Upper lobe of left lung (tissue), 6 donors: ENCODE data around the gene LAMA5. TPM values are rescaled to one million over a fixed set of nuclear protein-coding genes. Genes with fewer than 3 reads are reported as not detected.

ENCODE experiments used
- ATAC-seq, 2 donors: fragments of 200-7000 bp; cut with Tn5 transposase; one replicate each; pipeline ENCODE4 v1.9.1; 2022; ENCODE audit warnings: mild to moderate bottlenecking in 2 of 2, moderate library complexity in 2 of 2; ENCODE audit not compliant: low FRiP score in 2 of 2
- DNase-seq, 2 donors: peaks; one replicate each; pipeline ENCODE4 v3.0.0-alpha.2; 2019 to 2020
- H3K27ac ChIP-seq, 4 donors: fragments of 200-600 bp; sonication (generic); one replicate each; pipeline ENCODE4 v1.5.1; 2016 to 2019
- H3K27me3 ChIP-seq, 4 donors: fragments of 200-600 bp; sonication (generic); one replicate each; pipeline ENCODE4 v1.5.1; 2017 to 2019
- H3K36me3 ChIP-seq, 4 donors: fragments of 200-600 bp; sonication (generic); one replicate each; pipeline ENCODE4 v1.5.1; 2016 to 2019
- H3K4me1 ChIP-seq, 4 donors: fragments of 200-600 bp; sonication (generic); one replicate each; pipeline ENCODE4 v1.5.1; 2018 to 2019
- H3K4me3 ChIP-seq, 4 donors: fragments of 200-600 bp; sonication (generic); one replicate each; pipeline ENCODE4 v1.5.1; 2017 to 2019; ENCODE audit warnings: mild to moderate bottlenecking in 2 of 4, moderate library complexity in 1 of 4
- H3K9me3 ChIP-seq, 4 donors: fragments of 200-600 bp; sonication (generic); one replicate each; pipeline ENCODE4 v1.5.1; 2018 to 2019
- CTCF ChIP-seq, 6 experiments: fragments of 450-650 bp in 4 of 6; fragments of 200-600 bp in 2 of 6; sonication (generic) in 2 of 6; IDR thresholded peaks; one replicate each; pipeline ENCODE4 v1.5.1; 2016 to 2019; ENCODE audit warnings: antibody characterized with exemption in 6 of 6
- EP300 ChIP-seq, 4 donors: sonication (generic); formaldehyde crosslinking; IDR thresholded peaks; one replicate each; pipeline ENCODE4 v1.5.1; 2017; ENCODE audit warnings: antibody characterized with exemption in 4 of 4, control low read depth in 2 of 4
- POLR2A ChIP-seq, 4 donors: fragments of 450-650 bp; IDR thresholded peaks; one replicate each; pipeline ENCODE4 v1.5.1; 2016 to 2017; ENCODE audit warnings: antibody characterized with exemption in 4 of 4, mild to moderate bottlenecking in 2 of 4
- POLR2AphosphoS5 ChIP-seq, 2 donors: sonication (generic); formaldehyde crosslinking; IDR thresholded peaks; one replicate each; pipeline ENCODE4 v1.5.1; 2017; ENCODE audit warnings: antibody characterized with exemption in 2 of 2
- WGBS, 2 donors: methylation state at CpG; one replicate each; pipeline ENCODE4 v1.1.5; 2017 to 2018; 5-methylcytosine and 5-hydroxymethylcytosine counted together
- total RNA-seq, 6 donors: library from RNA; depleted of rRNA in 4 of 6; stranded (reverse); fragments of >200 nt in 4 of 6; gene quantifications; one replicate each; pipeline versions ENCODE4 v1.1.0 to v1.2.1, GENCODE V29; 2016 to 2021
- donor health status: DM: no; HTN: no; CAD: no; lungs with moderate emphysema.
- donor health status: DM: no; HTN: yes; CAD: no; lungs with severe emphysema.

Gene LAMA5
- total RNA-seq, 6 donors from 2014 or later = 176 to 1,019 (median 307) TPM

GRCh38 chr20:62345681-62346370, 21.3 kb downstream of the LAMA5 start:
- peak overlapping the region in 1 of 4 donors; percentile 2 for H3K27ac ChIP-seq
- no peak for TF ChIP-seq EP300 (IDR thresholded peaks at IDR 0.05)
- H3K36me3 ChIP-seq = peaks cover 3 to 86% (median 34%) of the 10 kb centered on the region in 4 donors

GRCh38 chr20:62344782-62345181, 22.3 kb downstream of the LAMA5 start:
- H3K27me3 ChIP-seq = no peaks in the 10 kb centered on the region
- H3K36me3 ChIP-seq = peaks cover 2 to 86% (median 31%) of the 10 kb centered on the region in 4 donors
- H3K27ac ChIP-seq = no peak overlapping the region
- H3K9me3 ChIP-seq = no peaks in the 10 kb centered on the region
- no peak overlapping the region for H3K4me3 ChIP-seq
- TF ChIP-seq POLR2AphosphoS5 (IDR thresholded peaks at IDR 0.05) (no peak), EP300 (IDR thresholded peaks at IDR 0.05) (no peak), CTCF (IDR thresholded peaks at IDR 0.05) (no peak), POLR2A (IDR thresholded peaks at IDR 0.05) (no peak)
- DNase-seq (no peak), ATAC-seq (no peak)
- WGBS, 2 donors = 84 to 87% methylated on average over 10 of the region's 10 CpGs
- H3K4me1 ChIP-seq = no peaks in the 10 kb centered on the region

More at GRCh38 chr20:62345681-62346370, 21.3 kb downstream of the LAMA5 start:
- H3K4me3 ChIP-seq = no peak overlapping the region
- ATAC-seq (no peak), DNase-seq (peak in 1 of 2 donors; percentile 75)
- H3K27me3 ChIP-seq = no peaks in the 10 kb centered on the region
- peaks cover 0 to 7% (median under 1%) of the 10 kb centered on the region in 4 donors for H3K4me1 ChIP-seq
- 60 to 96% methylated on average over 3 to 22 of the region's 25 CpGs for WGBS, 2 donors
- H3K9me3 ChIP-seq = no peaks in the 10 kb centered on the region

GRCh38 chr20:62344092-62344491, 23.0 kb downstream of the LAMA5 start:
- TF ChIP-seq EP300 (IDR thresholded peaks at IDR 0.05) (no peak), POLR2AphosphoS5 (IDR thresholded peaks at IDR 0.05) (no peak), CTCF (IDR thresholded peaks at IDR 0.05) (no peak), POLR2A (IDR thresholded peaks at IDR 0.05) (no peak)
- WGBS, 2 donors = 93 to 96% methylated on average over 5 of the region's 5 CpGs
- no peaks in the 10 kb centered on the region for H3K27me3 ChIP-seq
- H3K4me1 ChIP-seq = no peaks in the 10 kb centered on the region
- H3K9me3 ChIP-seq = no peaks in the 10 kb centered on the region
- no peak for DNase-seq
- peaks cover 2 to 90% (median 33%) of the 10 kb centered on the region in 4 donors for H3K36me3 ChIP-seq
- no peak overlapping the region for H3K27ac ChIP-seq
- no peak overlapping the region for H3K4me3 ChIP-seq
- ATAC-seq = no peak

GRCh38 chr20:62342910-62343309, 24.2 kb downstream of the LAMA5 start:
- WGBS, 2 donors = 77 to 79% methylated on average over 10 of the region's 10 CpGs
- peaks cover 2 to 97% (median 40%) of the 10 kb centered on the region in 4 donors for H3K36me3 ChIP-seq
- DNase-seq = no peak

GRCh38 chr20:62339647-62340062, 27.5 kb downstream of the LAMA5 start:
- Histone ChIP-seq H3K36me3 (peaks cover 10 to 97% (median 48%) of the 10 kb centered on the region in 4 donors), H3K4me1 (no peaks in the 10 kb centered on the region)
- 61 to 71% methylated on average over 13 to 14 of the region's 14 CpGs for WGBS, 2 donors

More at GRCh38 chr20:62342910-62343309, 24.2 kb downstream of the LAMA5 start:
- Histone ChIP-seq H3K4me1 (no peaks in the 10 kb centered on the region), H3K27me3 (no peaks in the 10 kb centered on the region), H3K27ac (no peak overlapping the region), H3K9me3 (no peaks in the 10 kb centered on the region), H3K4me3 (no peak overlapping the region)
- ATAC-seq = no peak
- no peak for TF ChIP-seq POLR2A (IDR thresholded peaks at IDR 0.05)
- TF ChIP-seq CTCF (IDR thresholded peaks at IDR 0.05) = no peak
- no peak for TF ChIP-seq POLR2AphosphoS5 (IDR thresholded peaks at IDR 0.05)
- TF ChIP-seq EP300 (IDR thresholded peaks at IDR 0.05) = no peak

More at GRCh38 chr20:62339647-62340062, 27.5 kb downstream of the LAMA5 start:
- TF ChIP-seq POLR2A (IDR thresholded peaks at IDR 0.05) = no peak
- no peak for TF ChIP-seq POLR2AphosphoS5 (IDR thresholded peaks at IDR 0.05)
- TF ChIP-seq EP300 (IDR thresholded peaks at IDR 0.05) = no peak
- TF ChIP-seq CTCF (IDR thresholded peaks at IDR 0.05) = no peak
- Histone ChIP-seq H3K27ac (no peak overlapping the region), H3K27me3 (no peaks in the 10 kb centered on the region), H3K4me3 (no peak overlapping the region), H3K9me3 (no peaks in the 10 kb centered on the region)
- DNase-seq (no peak), ATAC-seq (no peak)
